SK-N-SH treated with all-trans-retinoic acid at 6 μM for 48 hours (cell line): ENCODE measurements around the gene PDE1C.

Source experiments
- ATAC-seq: fragments of 200-7000 bp; cut with Tn5 transposase; 3 replicates; pipeline ENCODE4 v1.9.1; 2020; ENCODE audit warnings: mild to moderate bottlenecking, moderate library complexity
- ARNTL ChIP-seq: fragments of 450-650 bp; formaldehyde crosslinking; IDR thresholded peaks from 2 replicates; pipeline ENCODE4 v1.5.0; 2020; ENCODE audit warnings: low read depth, mild to moderate bottlenecking, moderate library complexity, borderline replicate concordance
- BACH2 ChIP-seq: fragments of 250-450 bp; sonication (Bioruptor Pico); IDR thresholded peaks from 2 replicates; pipeline ENCODE4 v1.9.0; 2021; ENCODE audit warnings: mild to moderate bottlenecking, borderline replicate concordance
- CREB5 ChIP-seq: fragments of 250-450 bp; sonication (Bioruptor Pico); IDR thresholded peaks from 2 replicates; pipeline ENCODE4 v1.5.1; 2020; ENCODE audit warnings: low read depth, mild to moderate bottlenecking, moderate library complexity
- CSDC2 ChIP-seq: fragments of 250-450 bp; sonication (Bioruptor Pico); IDR thresholded peaks from 2 replicates; pipeline ENCODE4 v1.5.0; 2020; ENCODE audit warnings: mild to moderate bottlenecking, moderate library complexity
- ESRRG ChIP-seq: fragments of 250-450 bp; sonication (Bioruptor Pico); IDR thresholded peaks from 2 replicates; pipeline ENCODE4 v1.6.1; 2021; ENCODE audit warnings: mild to moderate bottlenecking
- GLIS3 ChIP-seq: fragments of 250-450 bp; sonication (Bioruptor Pico); IDR thresholded peaks from 2 replicates; pipeline ENCODE4 v1.5.0; 2020; ENCODE audit warnings: mild to moderate bottlenecking, moderate library complexity
- ISL1 ChIP-seq: fragments of 250-450 bp; sonication (Bioruptor Pico); IDR thresholded peaks from 2 replicates; pipeline ENCODE4 v2.1.2; 2022; ENCODE audit warnings: mild to moderate bottlenecking, moderate library complexity
- OSR1 ChIP-seq: fragments of 250-450 bp; sonication (Bioruptor Pico); IDR thresholded peaks from 2 replicates; pipeline ENCODE4 v1.8.0; 2022; ENCODE audit warnings: moderate library complexity, mild to moderate bottlenecking, inconsistent platforms
- PATZ1 ChIP-seq: fragments of 250-450 bp; sonication (Bioruptor Pico); IDR thresholded peaks from 2 replicates; pipeline ENCODE4 v1.8.0; 2020; ENCODE audit warnings: mild to moderate bottlenecking, moderate library complexity, borderline replicate concordance
- POU6F1 ChIP-seq: fragments of 250-450 bp; sonication (Bioruptor Pico); IDR thresholded peaks from 2 replicates; pipeline ENCODE4 v1.8.0; 2021; ENCODE audit warnings: low read depth, mild to moderate bottlenecking, moderate library complexity, borderline replicate concordance
- RARB ChIP-seq: fragments of 250-450 bp; sonication (Bioruptor Pico); IDR thresholded peaks from 2 replicates; pipeline ENCODE4 v1.8.0; 2021; ENCODE audit warnings: mild to moderate bottlenecking, moderate library complexity
- SNAI2 ChIP-seq: fragments of 250-450 bp; sonication (Bioruptor Pico); IDR thresholded peaks from 2 replicates; pipeline ENCODE4 v1.5.0; 2020; ENCODE audit warnings: mild to moderate bottlenecking, moderate library complexity
- TCF4 ChIP-seq: fragments of 250-450 bp; sonication (Bioruptor Pico); IDR thresholded peaks from 2 replicates; pipeline ENCODE4 v1.8.0; 2021; ENCODE audit warnings: mild to moderate bottlenecking, moderate library complexity, borderline replicate concordance
- TOX ChIP-seq: fragments of 250-450 bp; sonication (Bioruptor Pico); IDR thresholded peaks from 2 replicates; pipeline ENCODE4 v1.8.0; 2021; ENCODE audit warnings: mild to moderate bottlenecking, moderate library complexity, borderline replicate concordance
- TSHZ2 ChIP-seq: fragments of 250-450 bp; sonication (Bioruptor Pico); IDR thresholded peaks from 2 replicates; pipeline ENCODE4 v1.5.0; 2020; ENCODE audit warnings: mild to moderate bottlenecking, moderate library complexity
- ZC3H10 ChIP-seq: fragments of 250-450 bp; sonication (Bioruptor Pico); IDR thresholded peaks from 2 replicates; pipeline ENCODE4 v1.5.1; 2021; ENCODE audit warnings: mild to moderate bottlenecking, moderate library complexity
- ZFP3 ChIP-seq: fragments of 250-450 bp; sonication (Bioruptor Pico); IDR thresholded peaks from 2 replicates; pipeline ENCODE4 v1.5.0; 2020; ENCODE audit warnings: mild to moderate bottlenecking, moderate library complexity
- ZFP30 ChIP-seq: fragments of 450-650 bp; formaldehyde crosslinking; IDR thresholded peaks from 2 replicates; pipeline ENCODE4 v1.5.0; 2022; ENCODE audit warnings: mild to moderate bottlenecking, moderate library complexity
- ZNF565 ChIP-seq: fragments of 450-650 bp; formaldehyde crosslinking; conservative IDR thresholded peaks from 2 replicates; pipeline ENCODE4 v1.5.0; 2020; ENCODE audit warnings: low read depth, mild to moderate bottlenecking, moderate library complexity
- ZNF70 ChIP-seq: fragments of 450-650 bp; formaldehyde crosslinking; IDR thresholded peaks from 2 replicates; pipeline ENCODE4 v1.5.0; 2020; ENCODE audit warnings: mild to moderate bottlenecking, moderate library complexity
- ZNF8 ChIP-seq: fragments of 450-650 bp; formaldehyde crosslinking; IDR thresholded peaks from 2 replicates; pipeline ENCODE4 v1.5.0; 2020; ENCODE audit warnings: mild to moderate bottlenecking, moderate library complexity

The PDE1C gene

GRCh38 chr7:31955641-31956040 is 114.6 kb downstream of the PDE1C start (continued):
- TF ChIP-seq CREB5 (no peak), GLIS3 (CRISPR knock-in tag) (no peak), ARNTL (CRISPR knock-in tag) (no peak), SNAI2 (no peak), ZNF8 (CRISPR knock-in tag) (no peak), CSDC2 (CRISPR knock-in tag) (no peak), ZFP3 (CRISPR knock-in tag) (no peak), POU6F1 (CRISPR knock-in tag) (no peak)

GRCh38 chr7:31955021-31955420 is 115.2 kb downstream of the PDE1C start:
- no peak for TF ChIP-seq CREB5
- no peak for TF ChIP-seq TSHZ2
- TF ChIP-seq CSDC2 (CRISPR knock-in tag), result no peak
- TF ChIP-seq TOX (CRISPR knock-in tag), result no peak
- TF ChIP-seq TCF4, result no peak
- TF ChIP-seq ZNF565, result no peak
- no peak for TF ChIP-seq ESRRG
- TF ChIP-seq OSR1 (CRISPR knock-in tag), result no peak
- TF ChIP-seq ZNF8 (CRISPR knock-in tag), result no peak
- no peak for TF ChIP-seq RARB (CRISPR knock-in tag)
- ATAC-seq, result no peak

- TF ChIP-seq SNAI2 (no peak), ZNF70 (no peak), OSR1 (CRISPR knock-in tag) (no peak), TSHZ2 (no peak), RARB (CRISPR knock-in tag) (no peak), ZC3H10 (CRISPR knock-in tag) (no peak), TCF4 (no peak), CSDC2 (CRISPR knock-in tag) (no peak), TOX (CRISPR knock-in tag) (no peak), CREB5 (no peak), BACH2 (no peak), ZFP3 (CRISPR knock-in tag) (no peak), GLIS3 (CRISPR knock-in tag) (no peak), ZFP30 (CRISPR knock-in tag) (no peak), PATZ1 (CRISPR knock-in tag) (no peak), ISL1 (CRISPR knock-in tag) (no peak)
- no peak for ATAC-seq
These were observed 115.7 kb downstream of the PDE1C start for GRCh38 chr7:31954500-31954899.
